GM19463 (cell line): ENCODE measurements around the gene TMEM250.
"Not testable (repeated sequence)": the region's sequence is repeated elsewhere in the genome, so short reads cannot be mapped to it uniquely, and the experiment has no call there.

ENCODE experiments used
- ATAC-seq: cut with Tn5 transposase; IDR thresholded peaks from one replicate; pipeline ENCODE4 v1.9.1; 2021; ENCODE audit warnings: mild to moderate bottlenecking, moderate library complexity; ENCODE audit not compliant: unreplicated experiment

TMEM250 gene

DNA sequence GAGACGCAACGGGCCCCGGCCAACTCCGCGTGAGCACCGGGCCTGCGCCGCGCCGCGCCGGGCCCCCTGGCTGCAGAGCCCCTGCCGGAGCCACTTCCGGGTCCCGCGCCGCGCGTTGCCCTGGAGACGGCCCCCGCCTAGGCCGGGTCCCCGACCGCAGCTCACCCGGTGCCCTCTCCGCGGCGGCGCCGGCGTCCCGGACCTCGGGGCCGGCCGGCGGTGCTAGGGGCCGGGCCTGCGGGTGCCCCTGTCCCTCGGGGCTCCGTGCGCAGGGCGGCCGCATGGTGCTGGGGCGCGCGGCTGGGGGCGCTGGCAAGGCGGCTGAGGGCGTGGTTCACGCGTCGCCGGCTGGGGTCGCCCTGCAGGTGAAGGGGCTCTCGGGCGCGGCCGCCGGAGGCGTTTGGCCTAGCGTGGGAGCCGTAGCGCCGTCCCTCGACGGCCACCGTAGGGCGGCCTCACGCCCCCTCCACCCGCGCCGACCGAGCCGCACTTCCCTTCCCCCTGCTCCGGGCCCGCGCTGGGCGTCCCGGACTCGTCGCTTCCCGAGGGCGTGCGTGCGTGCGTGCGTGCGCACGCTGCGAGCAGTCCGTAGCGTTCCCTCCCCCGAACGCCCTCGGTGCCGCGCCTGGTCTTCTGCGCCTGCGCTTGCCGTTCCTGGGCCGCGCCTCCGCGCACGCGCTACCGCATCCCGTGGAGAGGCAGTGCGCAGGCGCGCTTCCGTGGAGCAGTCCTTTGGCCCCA is at the start of gene TMEM250:
Gene TMEM250 (minus strand): TSS at position 556 of the 741 bp plus-strand sequence. CDS start 1,975 bp downstream, outside the sequence.
- peak; percentile 81 for ATAC-seq

- ATAC-seq, result no peak
These were observed 44.7 kb upstream of the TMEM250 start for GRCh38 chr9:136163248-136163850.

GRCh38 chr9:136160995-136161610 is 42.4 kb upstream of the TMEM250 start:
- no peak for ATAC-seq

DNA sequence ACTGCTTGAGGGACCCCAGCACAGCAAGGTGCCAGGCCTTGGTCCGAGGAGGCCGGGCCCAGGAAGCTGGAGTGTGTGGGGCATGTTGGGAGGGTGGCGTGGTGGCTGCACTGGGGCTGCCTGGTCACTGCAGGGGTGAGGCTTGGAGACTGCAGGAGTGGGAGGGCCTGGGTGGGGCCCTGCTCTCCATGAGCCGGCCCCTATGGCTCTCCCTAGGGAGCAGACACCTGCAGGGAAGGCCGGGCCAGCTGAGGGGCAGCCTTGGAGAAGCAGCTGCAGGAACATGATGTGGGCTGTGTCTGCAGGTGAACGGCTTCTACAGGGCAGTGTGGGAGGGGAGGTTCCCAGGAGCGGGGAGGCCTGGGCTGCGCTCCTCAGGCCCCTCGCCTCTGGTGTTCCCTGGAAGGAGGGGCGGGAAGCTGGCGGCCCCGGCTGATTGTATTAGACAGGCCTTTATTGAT is 41.7 kb upstream of the TMEM250 start:
- ATAC-seq, result no peak

- ATAC-seq, result no peak
These were observed 41.2 kb upstream of the TMEM250 start for GRCh38 chr9:136159851-136160250.

- no peak for ATAC-seq
These were observed 39.0 kb upstream of the TMEM250 start for GRCh38 chr9:136157477-136158265.

DNA sequence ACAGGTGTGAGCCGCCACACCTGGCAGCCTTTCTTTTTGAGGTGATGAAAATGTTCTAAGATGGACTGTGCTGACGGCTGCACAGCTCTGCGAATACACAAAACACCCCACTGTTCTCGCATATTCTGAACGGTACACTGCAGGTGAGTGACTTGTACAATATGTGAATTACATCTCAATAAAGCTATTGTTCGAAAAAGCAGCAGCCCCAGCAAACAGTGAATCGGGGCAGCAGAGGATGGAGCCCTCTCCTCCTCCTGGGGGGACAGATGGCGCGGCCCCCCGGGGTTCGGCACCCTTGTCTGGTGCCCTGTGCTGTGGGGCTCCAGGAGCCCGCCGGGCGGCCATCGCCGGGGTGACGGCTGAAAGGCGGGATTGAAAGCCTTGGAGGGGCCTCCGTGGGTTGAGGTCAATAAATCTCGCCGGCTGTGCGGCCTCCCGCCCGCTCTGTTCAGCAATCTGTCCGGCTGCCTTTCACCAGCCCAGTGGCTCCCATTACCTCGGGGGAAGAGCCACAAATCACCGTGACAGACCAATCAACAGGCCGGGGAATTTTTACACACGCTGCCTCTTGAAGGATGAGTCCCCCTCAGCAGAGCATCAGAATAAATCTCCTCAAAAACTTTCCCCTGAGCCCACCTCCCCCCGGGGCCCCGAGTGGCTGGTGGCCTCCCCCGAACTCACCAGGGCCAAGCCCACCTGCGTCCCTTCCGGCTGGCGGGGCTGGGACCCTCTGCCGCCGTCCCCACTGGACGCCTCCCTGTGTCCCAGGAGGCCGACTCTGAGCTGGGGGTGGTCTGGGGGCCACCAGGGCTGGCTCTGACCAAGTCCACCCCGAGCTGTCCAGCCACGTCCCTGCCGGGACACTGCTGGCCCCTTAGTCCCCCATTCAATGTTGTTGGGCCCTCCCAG is 37.8 kb upstream of the TMEM250 start:
- no peak for ATAC-seq

GRCh38 chr9:136155576-136155975 is 36.9 kb upstream of the TMEM250 start:
- no peak for ATAC-seq

DNA sequence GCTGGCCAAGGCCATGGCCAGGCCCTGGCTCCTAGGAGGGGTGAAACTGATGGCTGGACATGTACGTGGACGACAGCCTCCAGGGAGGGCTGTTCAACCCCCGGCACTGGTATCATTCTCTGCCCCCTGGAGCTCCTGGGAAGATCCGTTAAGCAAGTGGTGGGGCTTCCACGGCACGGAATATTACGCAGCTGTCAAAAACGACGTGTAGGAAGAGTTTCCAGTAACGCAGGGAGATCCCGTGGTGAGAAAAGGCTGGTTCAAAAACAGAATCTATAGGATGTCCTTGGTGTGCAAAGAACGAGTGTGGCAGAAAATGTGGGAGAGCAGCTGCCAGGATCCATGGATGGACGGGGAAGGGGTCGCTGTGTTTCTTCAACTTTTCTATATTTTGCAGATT is 36.3 kb upstream of the TMEM250 start:
- ATAC-seq, result no peak

- no peak for ATAC-seq
These were observed 34.8 kb upstream of the TMEM250 start for GRCh38 chr9:136153381-136154065.

DNA sequence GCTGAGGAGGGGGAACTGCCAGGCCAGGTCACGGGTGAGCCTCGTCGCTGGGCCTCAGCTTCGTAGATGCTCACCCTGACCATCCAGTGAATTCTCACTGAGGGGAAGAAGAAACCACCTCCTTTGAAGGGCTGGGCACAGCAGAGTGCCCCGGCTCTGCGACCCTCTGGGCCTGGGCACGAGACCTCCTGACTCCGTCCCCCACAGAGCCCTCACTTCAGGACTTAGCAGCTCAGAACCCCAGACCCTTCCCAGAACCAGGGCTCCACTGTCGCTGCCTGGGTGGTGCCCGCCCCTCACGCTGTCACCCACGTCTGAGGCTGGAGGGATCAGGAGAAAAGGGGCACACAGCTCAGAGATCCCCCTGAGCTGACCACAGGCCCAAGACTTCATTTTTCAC is 34.3 kb upstream of the TMEM250 start:
- no peak for ATAC-seq

DNA sequence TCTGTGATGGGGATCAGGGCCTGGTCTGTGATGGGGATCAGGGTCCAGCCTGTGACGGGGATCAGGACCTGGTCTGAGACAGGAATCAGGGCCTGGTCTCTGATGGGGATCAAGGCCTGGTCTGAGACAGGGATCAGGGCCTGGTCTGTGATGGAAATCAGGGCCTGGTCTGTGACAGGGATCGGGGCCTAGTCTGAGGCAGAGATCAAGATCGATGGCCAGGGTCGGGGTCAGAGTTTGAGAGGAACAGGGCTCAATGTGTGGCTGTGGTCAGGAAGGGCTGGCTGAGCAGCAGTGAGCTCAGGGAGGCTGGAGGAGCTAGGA is 33.8 kb upstream of the TMEM250 start:
- ATAC-seq, result no peak

- no peak for ATAC-seq
These were observed 33.3 kb upstream of the TMEM250 start for GRCh38 chr9:136151848-136152542.

- no peak for ATAC-seq
These were observed 32.6 kb upstream of the TMEM250 start for GRCh38 chr9:136151214-136151804.

- ATAC-seq, result not testable (repeated sequence)
These were observed 32.1 kb upstream of the TMEM250 start for GRCh38 chr9:136150664-136151213.

- ATAC-seq, result no peak
These were observed 31.2 kb upstream of the TMEM250 start for GRCh38 chr9:136149853-136150252.

- no peak for ATAC-seq
These were observed 30.7 kb upstream of the TMEM250 start for GRCh38 chr9:136149337-136149736.

GRCh38 chr9:136148766-136149165 is 30.1 kb upstream of the TMEM250 start:
- no peak for ATAC-seq
